ENCODE measurements around the gene ADAM17. TPM values are rescaled to one million over a fixed set of nuclear protein-coding genes. Genes with fewer than 3 reads are reported as not detected.
A peak's percentile ranks its signal among the peaks of the same experiment; 100 is the strongest.

Gene ADAM17
- total and polyA plus RNA-seq, 8 donors: 40.7 to 55.8 (median 43.9) TPM

DNA sequence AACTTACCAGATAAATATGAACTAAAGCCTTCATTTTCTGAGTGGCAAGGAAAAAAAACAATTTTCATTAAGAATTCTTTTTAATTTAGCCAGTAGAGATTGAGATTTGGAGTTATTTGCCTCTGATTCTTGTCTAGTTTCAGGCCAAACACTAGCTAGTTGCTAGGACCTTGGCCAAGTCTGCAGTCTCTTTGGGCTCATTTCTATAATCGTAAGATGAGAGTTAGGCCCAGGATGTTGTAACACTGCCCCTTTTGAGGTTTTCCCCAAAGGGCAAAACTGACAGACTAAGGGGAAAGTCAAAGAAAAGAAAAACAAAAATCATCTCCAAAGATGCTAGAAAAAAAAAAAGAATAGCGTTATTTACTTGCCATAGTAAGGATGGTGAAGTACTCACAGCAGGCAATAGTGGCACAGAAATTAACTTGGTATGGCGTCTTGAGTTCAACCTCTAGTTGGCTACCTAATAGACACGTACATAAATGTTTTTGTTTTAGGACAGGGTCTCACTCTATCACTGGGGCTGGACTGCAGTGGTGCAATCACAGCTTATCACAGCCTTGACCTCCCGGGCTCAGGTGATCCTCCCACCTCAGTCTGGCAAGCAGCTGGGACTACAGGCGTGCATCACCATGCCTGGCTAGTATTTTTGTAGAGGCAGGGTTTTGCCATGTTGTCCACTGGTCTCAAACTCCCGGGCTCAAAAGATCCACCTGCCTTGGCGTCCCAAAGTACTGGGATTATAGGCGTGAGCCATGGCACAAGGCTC lies 23.0 kb upstream of the ADAM17 start:
- ATAC-seq (no peak), DNase-seq (no peak)
- intact Hi-C loops (cut with DNase I): no loop called here
- H3K9me3 ChIP-seq: no peaks in the 10 kb centered on the region
- H3K27ac ChIP-seq: no peak overlapping the region
- TF ChIP-seq, protein P1, sequence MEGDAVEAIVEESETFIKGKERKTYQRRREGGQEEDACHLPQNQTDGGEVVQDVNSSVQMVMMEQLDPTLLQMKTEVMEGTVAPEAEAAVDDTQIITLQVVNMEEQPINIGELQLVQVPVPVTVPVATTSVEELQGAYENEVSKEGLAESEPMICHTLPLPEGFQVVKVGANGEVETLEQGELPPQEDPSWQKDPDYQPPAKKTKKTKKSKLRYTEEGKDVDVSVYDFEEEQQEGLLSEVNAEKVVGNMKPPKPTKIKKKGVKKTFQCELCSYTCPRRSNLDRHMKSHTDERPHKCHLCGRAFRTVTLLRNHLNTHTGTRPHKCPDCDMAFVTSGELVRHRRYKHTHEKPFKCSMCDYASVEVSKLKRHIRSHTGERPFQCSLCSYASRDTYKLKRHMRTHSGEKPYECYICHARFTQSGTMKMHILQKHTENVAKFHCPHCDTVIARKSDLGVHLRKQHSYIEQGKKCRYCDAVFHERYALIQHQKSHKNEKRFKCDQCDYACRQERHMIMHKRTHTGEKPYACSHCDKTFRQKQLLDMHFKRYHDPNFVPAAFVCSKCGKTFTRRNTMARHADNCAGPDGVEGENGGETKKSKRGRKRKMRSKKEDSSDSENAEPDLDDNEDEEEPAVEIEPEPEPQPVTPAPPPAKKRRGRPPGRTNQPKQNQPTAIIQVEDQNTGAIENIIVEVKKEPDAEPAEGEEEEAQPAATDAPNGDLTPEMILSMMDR (IDR thresholded peaks at IDR 0.05): no peak
- H3K36me3 ChIP-seq: peaks cover 0 to 28% of the 10 kb centered on the region in 2 donors
- H3K27me3 ChIP-seq: no peaks in the 10 kb centered on the region
- H3K4me3 ChIP-seq: no peak overlapping the region
- no peaks in the 10 kb centered on the region for H3K4me1 ChIP-seq

DNA sequence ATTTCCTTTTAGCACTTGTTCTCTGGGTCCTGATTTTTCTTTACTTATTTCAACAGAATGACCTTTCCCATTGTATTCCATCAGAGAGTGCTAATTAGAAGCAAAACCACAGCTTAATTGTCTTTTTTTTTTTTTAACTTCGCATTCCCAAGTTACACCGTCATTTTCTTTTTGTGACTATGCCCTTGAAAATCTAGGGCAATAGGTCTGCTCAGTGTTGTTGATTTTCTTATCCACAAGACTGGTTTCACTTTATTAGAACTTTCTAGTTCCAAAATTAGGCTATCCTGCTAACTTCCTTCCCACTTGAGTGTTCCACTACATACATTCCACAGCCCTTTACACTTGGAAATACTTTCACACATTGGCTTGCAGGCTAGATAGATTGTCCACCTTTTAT lies 18.7 kb upstream of the ADAM17 start:
- TF ChIP-seq, protein P1 (IDR thresholded peaks at IDR 0.05): no peak
- Histone ChIP-seq H3K27ac (peak overlapping the region; percentile 50 to 71), H3K9me3 (no peaks in the 10 kb centered on the region), H3K4me1 (no peaks in the 10 kb centered on the region), H3K36me3 (no peaks in the 10 kb centered on the region), H3K27me3 (no peaks in the 10 kb centered on the region), H3K4me3 (no peak overlapping the region)
- DNase-seq (peak in 1 of 4 donors; percentile 35), ATAC-seq (peak; percentile 81)
- intact Hi-C loops (cut with DNase I): no loop called here

DNA sequence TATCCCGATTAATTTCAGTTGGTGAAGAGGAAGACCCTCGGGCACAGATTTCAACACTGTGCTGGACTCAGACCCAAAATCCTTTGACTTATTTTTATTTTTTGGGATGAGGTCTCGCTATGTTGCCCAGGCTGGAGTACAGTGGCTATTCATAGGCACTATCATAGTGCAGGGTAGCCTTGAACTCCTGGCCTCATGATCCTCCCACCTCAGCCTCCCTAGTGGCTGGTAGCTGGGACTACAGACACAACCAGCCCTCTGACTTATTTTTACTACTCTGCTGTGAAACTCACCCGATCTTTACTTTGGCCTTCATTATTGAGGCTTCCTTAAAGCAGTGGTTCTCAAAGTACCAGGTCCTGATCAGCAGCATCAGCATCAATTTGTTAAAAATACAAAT lies 18.2 kb upstream of the ADAM17 start:
- ATAC-seq (peak; percentile 7), DNase-seq (no peak)
- Histone ChIP-seq H3K4me1 (no peaks in the 10 kb centered on the region), H3K4me3 (no peak overlapping the region), H3K27ac (peak overlapping the region in 1 of 2 donors; percentile 71), H3K27me3 (no peaks in the 10 kb centered on the region), H3K36me3 (no peaks in the 10 kb centered on the region), H3K9me3 (no peaks in the 10 kb centered on the region)
- intact Hi-C loops (cut with DNase I): no loop called here
- TF ChIP-seq, protein P1 (IDR thresholded peaks at IDR 0.05): no peak

DNA sequence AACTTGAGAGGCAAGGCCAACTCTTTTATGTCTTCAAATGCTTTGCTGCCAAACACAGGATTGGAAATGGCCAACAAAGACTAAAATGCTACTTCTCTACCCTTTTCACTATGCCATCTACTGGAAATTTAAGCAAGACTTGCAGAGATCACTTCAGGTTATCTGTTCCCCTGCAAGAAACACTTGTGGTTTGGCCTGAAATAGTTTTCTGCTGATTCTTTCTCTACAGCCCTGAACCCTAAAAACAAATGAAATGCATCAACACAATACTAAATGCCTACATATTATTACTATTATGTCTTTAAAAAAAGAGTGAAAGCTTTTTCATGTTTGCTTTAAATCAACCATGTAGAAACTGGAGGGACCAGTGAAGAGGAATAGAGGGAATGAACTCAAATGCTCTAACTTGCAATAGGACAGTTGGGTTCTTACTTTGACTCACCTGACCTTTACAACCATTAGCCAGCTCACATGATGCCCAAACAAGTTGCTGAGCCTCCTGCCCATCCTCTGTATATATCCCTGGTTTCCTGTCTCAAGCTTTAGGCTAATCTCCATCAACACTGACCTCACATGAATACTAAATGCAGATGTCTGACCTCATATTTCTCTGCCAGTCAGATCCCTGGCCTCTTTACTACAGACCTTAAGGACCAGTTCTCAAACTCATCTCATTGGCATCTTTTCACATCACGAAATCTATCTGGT lies 17.5 kb upstream of the ADAM17 start:
- Histone ChIP-seq H3K9me3 (no peaks in the 10 kb centered on the region), H3K4me1 (no peaks in the 10 kb centered on the region), H3K27me3 (no peaks in the 10 kb centered on the region), H3K27ac (no peak overlapping the region), H3K36me3 (no peaks in the 10 kb centered on the region), H3K4me3 (no peak overlapping the region)
- DNase-seq (no peak), ATAC-seq (peak; percentile 9)
- TF ChIP-seq, protein P1 (IDR thresholded peaks at IDR 0.05): no peak
- intact Hi-C loops (cut with DNase I): no loop called here

All from left lung (tissue), 10 donors.